GM23338 (cell line): ENCODE data around the gene WWOX. TPM values are rescaled to one million over a fixed set of nuclear protein-coding genes. Genes with fewer than 3 reads are reported as not detected.

Experiments used
- ATAC-seq: fragments of 200-7000 bp; cut with Tn5 transposase; 3 replicates; pipeline ENCODE4 v1.9.1; 2020
- DNase-seq: peaks from one replicate; pipeline ENCODE4 v3.0.0-alpha.2; 2015; ENCODE audit warnings: low spot score
- H2AFZ ChIP-seq: fragments of 200-600 bp; sonication (generic); 2 replicates; pipeline ENCODE4 v1.8.0; 2016; ENCODE audit warnings: antibody characterized with exemption, mild to moderate bottlenecking, moderate library complexity
- H3F3A ChIP-seq: fragments of 200-600 bp; sonication (generic); replicated peaks from 2 replicates; pipeline ENCODE4 v1.8.0; 2017; ENCODE audit warnings: antibody characterized with exemption, mixed run types, low read depth
- H3K27ac ChIP-seq: fragments of 200-600 bp; sonication (generic); 2 replicates; pipeline ENCODE4 v1.6.1; 2016; ENCODE audit warnings: low read depth
- H3K27me3 ChIP-seq: fragments of 200-600 bp; sonication (generic); 2 replicates; pipeline ENCODE4 v1.8.0; 2016; ENCODE audit warnings: mild to moderate bottlenecking, mixed run types, moderate library complexity; ENCODE audit not compliant: insufficient read depth
- H3K36me3 ChIP-seq: fragments of 200-600 bp; sonication (generic); 2 replicates; pipeline ENCODE4 v1.8.0; 2016; ENCODE audit warnings: mild to moderate bottlenecking; ENCODE audit not compliant: insufficient read depth
- H3K4me1 ChIP-seq: fragments of 200-600 bp; sonication (generic); 2 replicates; pipeline ENCODE4 v1.8.0; 2016; ENCODE audit warnings: mild to moderate bottlenecking, moderate library complexity; ENCODE audit not compliant: insufficient read depth
- H3K4me2 ChIP-seq: fragments of 200-600 bp; sonication (generic); 2 replicates; pipeline ENCODE4 v1.7.1; 2017; ENCODE audit warnings: mixed run types
- H3K4me3 ChIP-seq: fragments of 200-600 bp; sonication (generic); 2 replicates; pipeline ENCODE4 v1.6.1; 2016; ENCODE audit warnings: mixed run types
- H3K79me2 ChIP-seq: fragments of 200-600 bp; sonication (generic); replicated peaks from 2 replicates; pipeline ENCODE4 v1.8.0; 2017; ENCODE audit warnings: mild to moderate bottlenecking; ENCODE audit not compliant: insufficient read depth
- H3K9me2 ChIP-seq: fragments of 200-600 bp; sonication (generic); 2 replicates; pipeline ENCODE4 v1.8.0; 2017; ENCODE audit not compliant: insufficient read depth
- H4K20me1 ChIP-seq: fragments of 200-600 bp; sonication (generic); replicated peaks from 2 replicates; pipeline ENCODE4 v1.8.0; 2017; ENCODE audit warnings: mild to moderate bottlenecking; ENCODE audit not compliant: insufficient read depth
- H3K27ac Mint-ChIP-seq: 2 replicates; pipeline ENCODE4 v1.8.0; 2020; ENCODE audit warnings: inconsistent platforms, mild to moderate bottlenecking, moderate library complexity, mixed read lengths
- H3K27me3 Mint-ChIP-seq: 3 replicates; pipeline ENCODE4 v1.8.0; 2022; ENCODE audit warnings: low read depth, mild to moderate bottlenecking, moderate library complexity, mixed read lengths, inconsistent platforms; ENCODE audit not compliant: insufficient read depth, poor library complexity
- H3K36me3 Mint-ChIP-seq: 3 replicates; pipeline ENCODE4 v1.8.0; 2021; ENCODE audit warnings: low read depth, mild to moderate bottlenecking, inconsistent platforms, moderate library complexity, mixed read lengths
- H3K4me1 Mint-ChIP-seq: 3 replicates; pipeline ENCODE4 v1.8.0; 2020; ENCODE audit warnings: mild to moderate bottlenecking, inconsistent platforms, mixed read lengths
- H3K4me3 Mint-ChIP-seq: 3 replicates; pipeline ENCODE4 v1.8.0; 2021; ENCODE audit warnings: moderate library complexity, mild to moderate bottlenecking, inconsistent platforms, mixed read lengths
- H3K9me3 Mint-ChIP-seq: 3 replicates; pipeline ENCODE4 v1.8.0; 2020; ENCODE audit warnings: moderate library complexity, mild to moderate bottlenecking, inconsistent platforms, mixed read lengths
- CREB1 ChIP-seq: fragments of 250-450 bp; sonication (Bioruptor Pico); IDR thresholded peaks from 2 replicates; pipeline ENCODE4 v1.5.0; 2020; ENCODE audit warnings: low read depth, mild to moderate bottlenecking, moderate library complexity
- CTCF ChIP-seq, 2 experiments: fragments of 200-600 bp in 1 of 2; sonication (generic) in 1 of 2; conservative IDR thresholded peaks; 2 replicates each; pipeline versions ENCODE4 v1.5.1 to v1.6.1; 2016 to 2017; ENCODE audit warnings: antibody characterized with exemption in 2 of 2, low read depth in 2 of 2, mild to moderate bottlenecking in 2 of 2, moderate library complexity in 1 of 2
- ETS1 ChIP-seq: IDR thresholded peaks from 2 replicates; pipeline ENCODE4 v1.6.1; 2016; ENCODE audit warnings: antibody characterized with exemption
- EZH2 ChIP-seq: fragments of 200-600 bp; sonication (generic); IDR thresholded peaks from one replicate; pipeline ENCODE4 v1.8.0; 2017; ENCODE audit warnings: antibody characterized with exemption, mild to moderate bottlenecking, low read depth; ENCODE audit not compliant: unreplicated experiment
- EZH2phosphoT487 ChIP-seq: fragments of 200-600 bp; sonication (generic); IDR thresholded peaks from one replicate; pipeline ENCODE4 v1.8.1; 2018; ENCODE audit warnings: antibody characterized with exemption; ENCODE audit not compliant: unreplicated experiment
- JUNB ChIP-seq: IDR thresholded peaks from one replicate; pipeline ENCODE4 v1.6.1; 2016; ENCODE audit warnings: antibody characterized with exemption; ENCODE audit not compliant: unreplicated experiment
- NANOG ChIP-seq: IDR thresholded peaks from 2 replicates; pipeline ENCODE4 v1.6.1; 2016; ENCODE audit warnings: antibody characterized with exemption, borderline replicate concordance
- POLR2AphosphoS5 ChIP-seq: IDR thresholded peaks from 2 replicates; pipeline ENCODE4 v1.6.1; 2016; ENCODE audit warnings: antibody characterized with exemption, low read depth
- REST ChIP-seq: IDR thresholded peaks from one replicate; pipeline ENCODE4 v1.6.1; 2018; ENCODE audit warnings: antibody characterized with exemption; ENCODE audit not compliant: unreplicated experiment
- STAT1 ChIP-seq: IDR thresholded peaks from one replicate; pipeline ENCODE4 v1.6.1; 2016; ENCODE audit warnings: antibody characterized with exemption; ENCODE audit not compliant: unreplicated experiment
- ZNF114 ChIP-seq: fragments of 250-450 bp; sonication (Bioruptor Pico); IDR thresholded peaks from 2 replicates; pipeline ENCODE4 v1.5.0; 2020; ENCODE audit warnings: mild to moderate bottlenecking, moderate library complexity
- ZNF331 ChIP-seq: fragments of 250-450 bp; sonication (Bioruptor Pico); IDR thresholded peaks from 2 replicates; pipeline ENCODE4 v1.5.0; 2020; ENCODE audit warnings: low read depth, mild to moderate bottlenecking, moderate library complexity
- ZNF462 ChIP-seq: fragments of 250-450 bp; sonication (Bioruptor Pico); IDR thresholded peaks from 2 replicates; pipeline ENCODE4 v1.5.0; 2020; ENCODE audit warnings: mild to moderate bottlenecking, moderate library complexity
- polyA plus RNA-seq: library from polyadenylated mRNA; unstranded; fragments of >200 nt; fragmentation: Nextera tagmentation; extraction: Ambion mirVana; gene quantifications from 2 replicates; pipeline ENCODE4 v1.2.1, GENCODE V29; 2016
- total RNA-seq: library from RNA; depleted of rRNA; stranded (reverse); fragments of >200 nt; shearing (Covaris generic); gene quantifications from 2 replicates; pipeline ENCODE4 v1.2.3, GENCODE V29; 2014

The WWOX gene
- total and polyA plus RNA-seq, 2 experiments from 2014 or later, result 10.0 to 19.3 TPM

- Mint-ChIP-seq H3K9me3 (no peaks in the 10 kb centered on the region), H3K36me3 (no peaks in the 10 kb centered on the region), H3K27me3 (no peaks in the 10 kb centered on the region), H3K27ac (no peak overlapping the region), H3K4me3 (no peak overlapping the region), H3K4me1 (peaks cover 14% of the 10 kb centered on the region; the same call in 2 of the 3 replicates)
- no peaks in the 10 kb centered on the region for H3K4me1 ChIP-seq
- no peaks in the 10 kb centered on the region for H3F3A ChIP-seq
- no peaks in the 10 kb centered on the region for H3K79me2 ChIP-seq
- no peak for TF ChIP-seq ETS1
- no peak for TF ChIP-seq STAT1
- TF ChIP-seq CREB1 (CRISPR knock-in tag), result no peak
- TF ChIP-seq EZH2, result no peak
- TF ChIP-seq REST, result no peak
- TF ChIP-seq CTCF (conservative IDR thresholded peaks at IDR 0.05; ENCODE audit: low read depth in 2 of 2), result no peak
- no peak for TF ChIP-seq ZNF114 (CRISPR knock-in tag)
- TF ChIP-seq JUNB, result no peak
- TF ChIP-seq ZNF462, result no peak
- no peak for TF ChIP-seq ZNF331 (CRISPR knock-in tag)
- TF ChIP-seq POLR2AphosphoS5, result no peak
- no peak for TF ChIP-seq NANOG
- TF ChIP-seq EZH2phosphoT487, result no peak
- no peak overlapping the region for H3K4me2 ChIP-seq
- no peaks in the 10 kb centered on the region for H4K20me1 ChIP-seq
- ATAC-seq (no peak), DNase-seq (no peak)
- H2AFZ ChIP-seq, result no peak overlapping the region
- H3K36me3 ChIP-seq, result no peaks in the 10 kb centered on the region
- no peaks in the 10 kb centered on the region for H3K27me3 ChIP-seq
- H3K27ac ChIP-seq, result no peak overlapping the region
- peaks cover 10% of the 10 kb centered on the region; the same call in 1 of the 2 replicates for H3K9me2 ChIP-seq
- no peak overlapping the region for H3K4me3 ChIP-seq
Measured at GRCh38 chr16:78205506-78205905, 106.1 kb downstream of the WWOX start.
